Neural progenitor cell (in vitro differentiated cells): ENCODE measurements around the gene MTHFD2L.

ENCODE experiments used
- CTCF ChIP-seq: fragments of 200-600 bp; sonication (generic); IDR thresholded peaks from 2 replicates; pipeline ENCODE4 v1.5.1; 2017; ENCODE audit warnings: antibody characterized with exemption, mild to moderate bottlenecking
- EZH2 ChIP-seq: fragments of 200-600 bp; sonication (generic); IDR thresholded peaks from 2 replicates; pipeline ENCODE4 v1.6.1; 2017; ENCODE audit warnings: antibody characterized with exemption, mild to moderate bottlenecking, moderate library complexity
- EZH2phosphoT487 ChIP-seq: fragments of 200-600 bp; sonication (generic); IDR thresholded peaks from 2 replicates; pipeline ENCODE4 v1.6.1; 2017; ENCODE audit warnings: antibody characterized with exemption

GRCh38 chr4:74120086-74120485 is 37.8 kb upstream of the MTHFD2L start:
- TF ChIP-seq EZH2 (no peak), CTCF (no peak), EZH2phosphoT487 (no peak)
